Mammary epithelial cell (primary cell): ENCODE data around the gene NEURL4.

Source experiments
- CTCF ChIP-seq, 2 donors: IDR thresholded peaks in 1 of 2; conservative IDR thresholded peaks in 1 of 2; 2 replicates each; pipeline ENCODE4 v1.5.1; 2011 to 2012; ENCODE audit warnings: inconsistent platforms in 2 of 2, low read length in 2 of 2, mild to moderate bottlenecking in 2 of 2, control low read depth in 1 of 2, low read depth in 1 of 2; ENCODE audit not compliant: insufficient read depth in 1 of 2; ENCODE audit errors: extremely low read depth in 1 of 2
- EZH2 ChIP-seq: IDR thresholded peaks from 2 replicates; pipeline ENCODE4 v1.6.1; 2012; ENCODE audit warnings: low read length, inconsistent platforms, borderline replicate concordance

GRCh38 chr17:7356756-7357155 is 27.6 kb upstream of the NEURL4 start:
- TF ChIP-seq CTCF (conservative IDR thresholded peaks at IDR 0.05 in 1 of 2, IDR thresholded peaks at IDR 0.05 in 1 of 2; ENCODE audit: extremely low read depth in 1 of 2, insufficient read depth in 1 of 2, low read depth in 1 of 2, low read length in 2 of 2) (no peak), EZH2 (no peak)
